Occipital lobe (tissue), 2 donors: ENCODE data around the gene SH3PXD2A. TPM values are rescaled to one million over a fixed set of nuclear protein-coding genes. Genes with fewer than 3 reads are reported as not detected.

Experiments used
- DNase-seq: peaks from one replicate; lab custom pipeline; 2025; lab: John Stamatoyannopoulos, UW
- total RNA-seq: library from RNA; depleted of rRNA; stranded (reverse); fragments of >200 nt; gene quantifications from one replicate; pipeline ENCODE4 v1.2.3, GENCODE V29; 2014

The SH3PXD2A gene
- total RNA-seq: 8.7 TPM

GRCh38 chr10:103855424-103855823 lies at the start of gene SH3PXD2A:
Gene SH3PXD2A (minus strand): TSS chr10:103855576. CDS start chr10:103855266, 310 bp downstream.
- DNase-seq: no peak

- no peak for DNase-seq
These were observed 45.9 kb upstream of the SH3PXD2A start for GRCh38 chr10:103901299-103901698.

- no peak for DNase-seq
These were observed 43.9 kb upstream of the SH3PXD2A start for GRCh38 chr10:103899312-103899711.

GRCh38 chr10:103897241-103897774 lies 41.9 kb upstream of the SH3PXD2A start:
- DNase-seq: no peak

- DNase-seq: no peak
These were observed 40.8 kb upstream of the SH3PXD2A start for GRCh38 chr10:103896225-103896624.

GRCh38 chr10:103895411-103896186 lies 40.2 kb upstream of the SH3PXD2A start:
- DNase-seq: no peak

- no peak for DNase-seq
These were observed 39.1 kb upstream of the SH3PXD2A start for GRCh38 chr10:103894441-103894864.

GRCh38 chr10:103893817-103894216 lies 38.4 kb upstream of the SH3PXD2A start:
- no peak for DNase-seq

GRCh38 chr10:103892181-103892580 lies 36.8 kb upstream of the SH3PXD2A start:
- no peak for DNase-seq

- DNase-seq: no peak
These were observed 35.3 kb upstream of the SH3PXD2A start for GRCh38 chr10:103890688-103891087.

- DNase-seq: no peak
These were observed 34.9 kb upstream of the SH3PXD2A start for GRCh38 chr10:103890194-103890658.

GRCh38 chr10:103889121-103889720 lies 33.8 kb upstream of the SH3PXD2A start:
- no peak for DNase-seq

- no peak for DNase-seq
These were observed 32.9 kb upstream of the SH3PXD2A start for GRCh38 chr10:103888113-103888841.

GRCh38 chr10:103885617-103886016 lies 30.2 kb upstream of the SH3PXD2A start:
- DNase-seq: no peak

GRCh38 chr10:103884681-103885139 lies 29.3 kb upstream of the SH3PXD2A start:
- peak; percentile 13 for DNase-seq

GRCh38 chr10:103882285-103883007 lies 27.1 kb upstream of the SH3PXD2A start:
- DNase-seq: no peak

- DNase-seq: no peak
These were observed 26.3 kb upstream of the SH3PXD2A start for GRCh38 chr10:103881416-103882284.

- DNase-seq: no peak
These were observed 24.5 kb upstream of the SH3PXD2A start for GRCh38 chr10:103879831-103880230.

- DNase-seq: no peak
These were observed 24.0 kb upstream of the SH3PXD2A start for GRCh38 chr10:103879409-103879808.

GRCh38 chr10:103877861-103878260 lies 22.5 kb upstream of the SH3PXD2A start:
- DNase-seq: no peak
